ENCODE results near the gene LDLRAD4.

LDLRAD4 gene

GRCh38 chr18:13439461-13439860 is 220.9 kb downstream of the LDLRAD4 start:
- no peak for DNase-seq

DNA sequence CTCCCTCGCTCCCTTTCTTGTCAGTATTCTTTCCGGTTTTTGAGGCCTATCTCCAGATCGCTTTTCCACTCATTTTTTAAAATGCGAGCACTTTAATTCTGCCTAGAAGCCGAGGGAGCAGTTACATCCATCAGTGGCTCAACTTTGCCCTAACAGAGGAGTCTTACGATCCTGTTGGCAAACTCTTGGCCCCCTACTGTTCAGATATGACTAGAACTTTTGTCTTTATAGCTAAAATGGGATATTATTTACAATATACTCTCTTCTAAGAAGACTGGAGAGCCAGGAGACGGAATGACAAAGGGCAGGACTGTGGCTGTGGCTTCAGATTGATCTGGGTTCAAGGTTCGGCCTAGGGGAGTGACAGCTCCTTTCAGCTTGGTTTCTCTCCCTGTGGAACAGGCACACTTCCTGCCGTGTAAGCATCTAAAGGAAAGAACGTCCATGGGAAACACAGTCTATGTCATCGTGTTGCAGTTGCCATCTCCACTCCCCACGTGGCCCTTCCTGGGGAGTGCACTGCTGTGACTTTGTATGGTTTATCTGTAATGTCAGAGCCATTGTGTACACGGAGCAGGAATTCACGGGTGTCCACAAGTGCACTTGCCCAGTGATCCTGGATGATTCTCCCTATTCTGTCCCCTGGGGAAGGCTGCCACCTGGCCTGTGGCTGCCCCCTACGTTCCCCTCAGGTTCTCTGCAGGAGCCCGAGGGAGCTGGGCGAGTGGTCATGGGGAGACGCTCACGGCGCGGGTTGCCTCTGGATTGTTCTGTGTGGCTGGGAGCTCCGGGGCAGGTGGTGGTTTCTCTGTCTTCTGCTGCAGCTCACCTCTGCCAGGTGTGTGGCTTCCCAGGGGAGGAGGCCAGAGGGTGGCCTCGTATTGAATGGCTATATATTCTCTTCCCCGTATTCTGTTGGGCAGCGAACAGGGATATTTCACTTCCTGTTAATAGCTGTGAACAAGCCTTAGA is 222.0 kb downstream of the LDLRAD4 start:
- DNase-seq: no peak

DNA sequence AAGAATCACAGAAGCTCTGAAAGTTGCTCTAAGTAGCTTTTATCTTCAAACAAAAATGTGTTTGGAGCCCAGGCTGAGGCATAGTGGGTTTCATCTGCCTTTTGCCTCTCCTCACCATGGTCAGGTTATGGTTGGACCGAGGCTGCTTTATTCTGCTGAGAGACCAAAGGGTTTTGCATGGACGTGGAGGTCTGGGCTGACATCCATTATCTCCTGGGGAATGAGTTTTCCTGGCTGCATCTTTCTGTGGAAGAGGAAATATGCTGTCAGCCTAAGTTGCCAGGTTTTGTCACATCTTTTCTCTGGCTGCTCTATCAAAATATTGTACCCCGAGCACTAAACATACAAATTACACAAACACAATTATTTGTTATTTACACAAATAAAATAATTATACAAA is 223.2 kb downstream of the LDLRAD4 start:
- no peak for DNase-seq

DNA sequence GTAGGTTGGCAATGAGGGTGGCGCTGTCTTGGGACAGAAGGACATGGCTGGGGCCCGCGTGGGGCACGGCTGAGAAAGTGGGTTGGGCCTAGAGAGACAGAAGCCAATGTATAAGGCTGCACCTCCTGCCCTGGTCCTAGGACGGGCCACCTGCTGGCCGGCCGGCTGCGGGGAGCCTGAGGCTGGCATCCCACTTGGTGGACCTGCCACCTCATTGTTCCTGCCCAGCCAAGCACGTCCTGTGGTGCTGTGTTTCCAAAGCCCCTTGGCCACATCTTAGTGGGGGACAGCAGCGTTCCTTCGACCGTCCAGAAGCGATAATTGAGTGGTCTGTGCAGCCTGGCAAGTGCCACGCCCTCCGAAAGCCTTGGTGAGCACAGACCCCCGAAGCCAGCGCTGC is 223.9 kb downstream of the LDLRAD4 start:
- DNase-seq: no peak

GRCh38 chr18:13443552-13443951 is 225.0 kb downstream of the LDLRAD4 start:
- no peak for DNase-seq

GRCh38 chr18:13444430-13445240 is 226.1 kb downstream of the LDLRAD4 start:
- DNase-seq: no peak

DNA sequence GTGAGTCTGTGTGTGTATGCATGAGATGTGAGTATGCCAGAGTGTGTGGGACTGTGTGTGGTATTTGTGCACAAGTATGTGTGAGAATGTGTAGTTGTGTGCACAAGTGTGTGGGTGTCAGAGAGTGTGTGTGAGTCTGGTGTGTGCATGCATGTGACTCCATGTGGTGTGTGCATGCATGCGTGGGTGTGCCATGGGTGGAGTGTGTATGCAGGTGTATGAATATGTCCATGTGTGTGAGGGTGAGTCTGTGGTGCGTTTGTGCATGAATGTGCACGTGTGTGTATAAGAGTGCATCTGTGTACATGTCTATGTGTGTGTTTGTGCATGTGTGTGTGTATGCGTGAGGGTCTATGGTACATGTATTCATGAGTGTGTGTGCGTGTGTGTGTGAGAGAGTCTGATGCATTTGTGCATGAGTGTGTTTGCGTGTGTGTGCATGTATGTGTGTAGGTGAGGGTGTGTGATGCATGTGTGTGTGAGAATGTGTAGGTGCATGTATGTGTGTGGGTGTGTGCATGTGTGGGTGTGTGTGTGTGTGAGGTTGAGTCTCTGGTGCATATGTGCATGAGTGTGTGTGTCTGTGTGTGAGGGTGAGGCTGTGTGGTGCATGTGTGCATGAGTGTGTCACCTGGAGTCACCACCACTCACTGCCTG is 226.8 kb downstream of the LDLRAD4 start:
- DNase-seq: no peak

DNA sequence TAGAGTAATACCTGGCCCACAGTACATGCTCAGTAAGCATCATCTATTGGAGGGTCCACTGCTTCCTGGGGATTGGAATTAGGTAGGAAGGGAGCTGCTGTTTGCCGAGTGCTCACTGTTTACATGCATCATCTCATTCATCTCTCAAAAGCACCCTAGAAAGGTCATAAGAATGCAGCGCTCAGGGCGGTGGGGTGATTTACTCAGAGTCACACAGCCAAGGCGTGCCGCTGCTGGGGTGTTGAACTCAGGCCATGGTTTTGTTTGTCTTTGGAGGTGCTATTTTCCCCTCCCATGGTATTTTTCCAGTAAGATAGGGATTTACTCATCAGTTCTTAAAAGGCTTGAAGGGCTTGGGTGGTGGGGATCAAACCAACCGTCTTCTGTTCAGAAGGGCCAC is 227.5 kb downstream of the LDLRAD4 start:
- DNase-seq: no peak

GRCh38 chr18:13446610-13447461 is 228.3 kb downstream of the LDLRAD4 start:
- no peak for DNase-seq

- DNase-seq: no peak
These were observed 229.2 kb downstream of the LDLRAD4 start for GRCh38 chr18:13447621-13448334.

GRCh38 chr18:13448335-13448795 is 229.8 kb downstream of the LDLRAD4 start:
- no peak for DNase-seq

DNA sequence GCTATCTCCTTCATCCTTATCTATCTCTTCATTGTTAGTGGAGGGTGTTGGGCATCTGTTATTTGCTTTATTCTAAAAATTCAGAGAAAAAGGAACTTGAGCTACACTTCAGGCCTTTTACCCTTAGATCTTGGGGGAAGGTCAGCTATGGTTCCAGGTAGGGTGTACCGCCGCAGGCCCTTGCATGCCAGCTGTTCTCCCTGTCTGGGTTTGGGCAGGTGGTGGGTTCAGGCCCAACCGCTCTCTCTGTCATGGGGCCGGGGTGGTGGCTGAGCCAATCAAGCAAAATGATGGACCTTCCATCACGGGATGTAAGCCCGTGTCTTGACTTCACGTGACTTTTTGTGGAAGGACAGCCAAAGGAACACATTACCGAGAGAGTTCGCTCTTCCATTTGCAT is 231.1 kb downstream of the LDLRAD4 start:
- DNase-seq: no peak

DNA sequence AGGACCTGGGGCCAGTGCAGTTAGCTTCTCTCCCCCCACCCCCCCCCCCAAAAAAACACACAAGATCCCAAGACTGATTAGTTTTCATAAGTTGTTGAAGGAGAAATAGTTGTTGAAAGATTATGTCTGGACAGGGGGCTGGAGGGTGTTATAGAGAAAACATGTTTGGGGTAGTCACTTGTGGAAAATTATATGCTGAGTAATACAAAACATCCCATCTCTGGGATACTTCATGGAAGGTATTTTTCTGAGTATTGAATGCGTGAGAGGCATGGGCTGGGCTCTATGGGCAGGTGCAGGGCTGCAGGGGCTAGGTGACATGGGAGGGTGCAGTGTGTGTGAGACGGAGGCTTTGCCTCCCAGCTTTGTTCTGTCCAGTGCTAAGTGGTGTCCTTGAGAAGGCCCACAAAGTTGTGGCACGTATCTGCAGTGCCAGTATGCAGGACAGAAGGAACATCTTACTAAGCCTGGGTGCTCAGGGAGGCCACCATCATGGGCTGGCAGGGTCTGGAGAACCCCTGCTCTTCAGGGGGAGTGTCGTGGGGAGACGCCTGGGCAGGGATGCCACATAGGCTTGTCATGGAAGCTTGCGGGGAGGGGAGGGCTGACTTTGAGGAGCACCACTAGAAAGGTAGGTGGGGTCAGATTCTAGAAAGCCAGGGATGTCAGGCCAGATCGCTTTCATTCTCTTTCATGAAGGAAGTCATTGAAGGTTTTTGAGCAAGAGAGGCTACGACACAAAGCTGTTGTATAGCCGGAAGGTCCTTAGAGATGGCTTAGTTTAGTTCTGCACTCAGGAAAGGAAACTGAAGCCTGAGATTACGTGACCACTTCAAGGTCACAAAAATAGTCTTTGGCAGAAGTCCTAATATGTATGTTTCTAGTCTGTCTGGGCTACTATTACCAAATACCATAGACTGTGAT is 232.0 kb downstream of the LDLRAD4 start:
- DNase-seq: no peak

DNA sequence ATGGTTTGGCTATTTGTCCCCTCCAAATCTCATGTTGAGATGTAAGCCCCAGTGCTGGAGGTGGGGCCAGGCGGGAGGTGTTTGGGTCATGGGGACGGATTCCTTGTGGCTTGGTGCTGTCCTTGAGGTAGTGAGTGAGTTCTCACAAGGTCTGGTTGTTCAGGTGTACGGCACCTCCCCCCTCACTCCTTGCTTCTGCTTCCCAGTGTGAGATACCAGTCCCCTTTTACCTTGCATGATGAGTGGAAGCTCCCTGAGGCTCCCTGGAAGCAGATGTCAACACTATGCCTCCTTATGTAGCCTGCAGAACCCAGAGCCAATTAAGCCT is 232.6 kb downstream of the LDLRAD4 start:
- no peak for DNase-seq

GRCh38 chr18:13451661-13452387 is 233.3 kb downstream of the LDLRAD4 start:
- DNase-seq: no peak

DNA sequence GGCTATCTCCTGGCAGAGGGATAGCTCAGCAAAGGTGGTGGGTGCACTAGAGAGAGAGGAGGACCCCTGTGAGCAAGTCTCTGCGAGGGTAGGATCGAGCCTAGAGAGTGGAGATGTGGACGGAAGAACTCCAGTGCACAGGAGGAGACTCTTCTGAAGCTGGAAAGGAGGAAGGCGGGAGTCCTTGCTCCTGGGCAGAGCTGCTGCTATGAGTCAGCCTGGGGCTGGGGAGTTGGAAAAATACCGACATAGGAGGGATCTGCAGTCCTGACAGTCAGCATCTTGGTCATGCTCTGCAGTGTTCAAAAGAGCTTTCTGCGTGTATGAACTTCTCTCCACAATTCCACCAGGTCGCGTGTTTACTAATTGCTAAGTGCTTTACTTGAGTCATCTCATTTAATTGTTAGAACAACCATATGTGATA is 233.8 kb downstream of the LDLRAD4 start:
- no peak for DNase-seq

- DNase-seq: no peak
These were observed 234.5 kb downstream of the LDLRAD4 start for GRCh38 chr18:13452871-13453680.

DNA sequence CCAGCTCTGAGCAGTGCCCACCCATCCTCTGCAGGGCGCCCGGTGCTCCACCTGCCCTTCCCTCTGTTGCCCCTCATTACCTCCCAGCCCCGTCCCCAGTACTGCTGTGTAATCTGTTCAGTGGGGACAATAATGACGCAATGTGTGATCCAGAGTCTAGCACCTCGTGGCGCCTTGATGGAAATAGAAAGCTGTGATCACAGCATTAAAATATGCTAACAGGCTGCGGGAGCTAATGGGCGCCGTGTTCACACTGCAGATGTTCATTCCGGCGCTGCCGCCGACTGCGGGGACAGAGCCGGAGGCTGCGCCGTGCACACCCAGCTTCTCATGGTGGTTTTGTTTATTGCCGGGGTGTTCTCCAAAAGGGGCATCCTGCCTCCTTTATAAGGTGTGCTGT is 235.2 kb downstream of the LDLRAD4 start:
- no peak for DNase-seq
